ENCODE measurements around the gene NRN1L.

The NRN1L gene

GRCh38 chr16:67872131-67872630 lies 12.5 kb upstream of the NRN1L start:
- Histone ChIP-seq H3K4me3 (ENCODE audit: low read length in 2 of 2) (peak overlapping the region; percentile 83 to 93), H3K36me3 (ENCODE audit: control insufficient read depth in 2 of 2, insufficient read depth in 2 of 2, low read length in 2 of 2) (peaks cover 38 to 41% of the 10 kb centered on the region in 2 donors), H3K9ac (ENCODE audit: low read depth in 1 of 2, low read length in 2 of 2) (peak overlapping the region; percentile 87 to 88), H3K27me3 (ENCODE audit: control insufficient read depth in 2 of 2, insufficient read depth in 2 of 2, low read length in 2 of 2) (no peaks in the 10 kb centered on the region), H3K9me3 (ENCODE audit: control insufficient read depth in 2 of 2, low read length in 2 of 2) (no peaks in the 10 kb centered on the region), H3K4me1 (ENCODE audit: control insufficient read depth in 2 of 2, insufficient read depth in 2 of 2, low read length in 2 of 2) (peaks cover 18 to 22% of the 10 kb centered on the region in 2 donors), H3K27ac (ENCODE audit: low read depth in 2 of 2, low read length in 2 of 2) (peak overlapping the region; percentile 75 to 80)

DNA sequence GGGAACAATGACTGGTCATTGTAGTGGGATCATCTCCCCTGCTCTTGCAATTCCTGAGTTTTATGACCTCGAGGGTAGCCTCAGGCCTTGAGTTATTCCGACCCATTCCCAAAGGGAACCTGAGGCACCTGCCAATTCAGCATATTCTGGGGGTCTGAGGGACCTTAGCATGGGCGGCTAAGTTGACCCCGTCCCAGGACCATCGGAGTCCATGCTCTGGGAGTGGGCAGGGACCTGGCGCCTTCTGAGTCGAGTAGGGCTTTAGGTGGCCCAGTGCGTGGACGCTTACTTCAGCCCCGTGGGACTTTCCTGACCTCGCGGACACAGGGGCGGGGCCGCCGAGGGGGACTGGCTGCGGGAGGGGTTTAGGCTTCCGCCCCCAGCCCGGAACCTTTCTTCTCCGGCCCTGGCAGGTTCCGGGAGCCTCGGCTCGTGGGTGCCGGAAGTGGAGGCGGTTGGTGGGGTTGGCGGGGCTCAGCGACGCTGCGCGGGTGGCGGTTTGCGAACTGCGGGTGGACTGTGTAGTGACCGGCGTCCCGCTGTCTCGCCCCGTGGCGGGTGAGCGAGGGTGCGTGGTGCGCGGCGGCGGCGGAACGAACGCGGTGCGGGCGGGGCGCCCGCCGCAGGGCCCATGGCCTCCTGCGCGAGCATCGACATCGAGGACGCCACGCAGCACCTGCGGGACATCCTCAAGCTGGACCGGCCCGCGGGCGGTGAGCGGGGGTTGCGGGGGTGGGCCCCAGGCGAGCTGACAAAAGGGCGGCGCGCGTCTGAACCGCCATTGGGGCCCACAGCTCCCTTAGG lies 11.9 kb upstream of the NRN1L start, which contains the start of gene EDC4:
TSS of gene EDC4 (plus strand) at position 422 of the 804 bp plus-strand sequence. CDS start at position 632, 210 bp downstream.
- Histone ChIP-seq H3K36me3 (ENCODE audit: control insufficient read depth in 2 of 2, insufficient read depth in 2 of 2, low read length in 2 of 2) (peaks cover 41 to 44% of the 10 kb centered on the region in 2 donors), H3K27ac (ENCODE audit: low read depth in 2 of 2, low read length in 2 of 2) (peak within 1 kb of the TSS; percentile 75 to 80), H3K9me3 (ENCODE audit: control insufficient read depth in 2 of 2, low read length in 2 of 2) (no peaks in the 10 kb centered on the region), H3K4me3 (ENCODE audit: low read length in 2 of 2) (peak within 1 kb of the TSS; percentile 83 to 93), H3K27me3 (ENCODE audit: control insufficient read depth in 2 of 2, insufficient read depth in 2 of 2, low read length in 2 of 2) (no peaks in the 10 kb centered on the region), H3K9ac (ENCODE audit: low read depth in 1 of 2, low read length in 2 of 2) (peak within 1 kb of the TSS; percentile 87 to 88), H3K4me1 (ENCODE audit: control insufficient read depth in 2 of 2, insufficient read depth in 2 of 2, low read length in 2 of 2) (peaks cover 18 to 22% of the 10 kb centered on the region in 2 donors)

GRCh38 chr16:67873435-67874370 lies 11.0 kb upstream of the NRN1L start:
- Histone ChIP-seq H3K9me3 (ENCODE audit: control insufficient read depth in 2 of 2, low read length in 2 of 2) (no peaks in the 10 kb centered on the region), H3K4me1 (ENCODE audit: control insufficient read depth in 2 of 2, insufficient read depth in 2 of 2, low read length in 2 of 2) (peaks cover 18 to 22% of the 10 kb centered on the region in 2 donors), H3K4me3 (ENCODE audit: low read length in 2 of 2) (peak overlapping the region; percentile 83 to 93), H3K9ac (ENCODE audit: low read depth in 1 of 2, low read length in 2 of 2) (peak overlapping the region; percentile 87 to 88), H3K27me3 (ENCODE audit: control insufficient read depth in 2 of 2, insufficient read depth in 2 of 2, low read length in 2 of 2) (no peaks in the 10 kb centered on the region), H3K36me3 (ENCODE audit: control insufficient read depth in 2 of 2, insufficient read depth in 2 of 2, low read length in 2 of 2) (peaks cover 42 to 44% of the 10 kb centered on the region in 2 donors), H3K27ac (ENCODE audit: low read depth in 2 of 2, low read length in 2 of 2) (peak overlapping the region; percentile 75 to 80)

GRCh38 chr16:67874372-67874771 lies 10.3 kb upstream of the NRN1L start:
- Histone ChIP-seq H3K27ac (ENCODE audit: low read depth in 2 of 2, low read length in 2 of 2) (peak overlapping the region; percentile 75 to 80), H3K4me1 (ENCODE audit: control insufficient read depth in 2 of 2, insufficient read depth in 2 of 2, low read length in 2 of 2) (peaks cover 18 to 22% of the 10 kb centered on the region in 2 donors), H3K36me3 (ENCODE audit: control insufficient read depth in 2 of 2, insufficient read depth in 2 of 2, low read length in 2 of 2) (peaks cover 46 to 48% of the 10 kb centered on the region in 2 donors), H3K9ac (ENCODE audit: low read depth in 1 of 2, low read length in 2 of 2) (peak overlapping the region in 1 of 2 donors; percentile 88), H3K9me3 (ENCODE audit: control insufficient read depth in 2 of 2, low read length in 2 of 2) (no peaks in the 10 kb centered on the region), H3K27me3 (ENCODE audit: control insufficient read depth in 2 of 2, insufficient read depth in 2 of 2, low read length in 2 of 2) (no peaks in the 10 kb centered on the region), H3K4me3 (ENCODE audit: low read length in 2 of 2) (peak overlapping the region; percentile 83 to 93)

GRCh38 chr16:67877064-67877463 lies 7.6 kb upstream of the NRN1L start:
- no peak overlapping the region for H3K27ac ChIP-seq (ENCODE audit: low read depth in 2 of 2, low read length in 2 of 2)
- H3K4me3 ChIP-seq (ENCODE audit: low read length in 2 of 2), result no peak overlapping the region
- H3K36me3 ChIP-seq (ENCODE audit: control insufficient read depth in 2 of 2, insufficient read depth in 2 of 2, low read length in 2 of 2), result peaks cover 62 to 64% of the 10 kb centered on the region in 2 donors
- H3K27me3 ChIP-seq (ENCODE audit: control insufficient read depth in 2 of 2, insufficient read depth in 2 of 2, low read length in 2 of 2), result no peaks in the 10 kb centered on the region
- H3K4me1 ChIP-seq (ENCODE audit: control insufficient read depth in 2 of 2, insufficient read depth in 2 of 2, low read length in 2 of 2), result peaks cover 18 to 22% of the 10 kb centered on the region in 2 donors
- H3K9ac ChIP-seq (ENCODE audit: low read depth in 1 of 2, low read length in 2 of 2), result no peak overlapping the region
- no peaks in the 10 kb centered on the region for H3K9me3 ChIP-seq (ENCODE audit: control insufficient read depth in 2 of 2, low read length in 2 of 2)

DNA sequence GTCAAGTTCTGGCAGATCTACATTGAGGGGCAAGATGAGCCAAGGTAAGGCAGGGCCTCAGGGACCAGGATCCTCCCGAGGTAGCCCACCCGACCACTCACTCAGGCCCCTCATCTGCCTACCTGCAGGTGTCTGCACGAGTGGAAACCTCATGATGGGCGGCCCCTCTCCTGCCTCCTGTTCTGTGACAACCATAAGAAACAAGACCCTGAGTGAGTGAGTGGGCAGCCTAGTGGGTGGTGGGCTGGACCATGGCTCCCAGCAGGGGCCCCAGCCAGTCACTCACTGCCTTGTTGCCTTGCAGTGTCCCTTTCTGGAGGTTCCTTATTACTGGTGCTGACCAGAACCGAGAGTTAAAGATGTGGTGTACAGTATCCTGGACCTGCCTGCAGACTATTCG lies 6.5 kb upstream of the NRN1L start:
- peaks cover 73 to 75% of the 10 kb centered on the region in 2 donors for H3K36me3 ChIP-seq (ENCODE audit: control insufficient read depth in 2 of 2, insufficient read depth in 2 of 2, low read length in 2 of 2)

DNA sequence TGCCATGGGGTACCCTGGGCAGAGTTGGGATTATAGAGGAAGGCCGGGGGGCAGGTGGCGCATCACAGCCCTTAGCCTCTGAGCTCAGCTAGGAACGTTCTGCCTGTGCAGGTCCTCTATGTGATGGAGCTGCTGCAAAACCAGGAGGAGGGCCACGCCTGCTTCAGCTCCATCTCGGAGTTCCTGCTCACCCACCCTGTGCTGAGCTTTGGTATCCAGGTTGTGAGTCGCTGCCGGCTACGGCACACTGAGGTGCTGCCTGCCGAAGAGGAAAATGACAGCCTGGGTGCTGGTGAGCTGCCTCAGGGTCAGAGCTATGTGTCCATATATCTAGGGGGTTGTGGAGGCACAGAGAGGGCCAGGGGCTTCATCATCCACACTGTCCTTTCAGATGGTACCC lies 5.8 kb upstream of the NRN1L start:
- peaks cover 79% of the 10 kb centered on the region in 2 donors for H3K36me3 ChIP-seq (ENCODE audit: control insufficient read depth in 2 of 2, insufficient read depth in 2 of 2, low read length in 2 of 2)
- no peaks in the 10 kb centered on the region for H3K27me3 ChIP-seq (ENCODE audit: control insufficient read depth in 2 of 2, insufficient read depth in 2 of 2, low read length in 2 of 2)

More for the DNA sequence above, 6.5 kb upstream of the NRN1L start:
- H3K4me3 ChIP-seq (ENCODE audit: low read length in 2 of 2), result no peak overlapping the region
- H3K4me1 ChIP-seq (ENCODE audit: control insufficient read depth in 2 of 2, insufficient read depth in 2 of 2, low read length in 2 of 2), result peaks cover 16 to 24% of the 10 kb centered on the region in 2 donors
- H3K9ac ChIP-seq (ENCODE audit: low read depth in 1 of 2, low read length in 2 of 2), result no peak overlapping the region
- no peaks in the 10 kb centered on the region for H3K27me3 ChIP-seq (ENCODE audit: control insufficient read depth in 2 of 2, insufficient read depth in 2 of 2, low read length in 2 of 2)
- H3K27ac ChIP-seq (ENCODE audit: low read depth in 2 of 2, low read length in 2 of 2), result no peak overlapping the region
- no peaks in the 10 kb centered on the region for H3K9me3 ChIP-seq (ENCODE audit: control insufficient read depth in 2 of 2, low read length in 2 of 2)

GRCh38 chr16:67879462-67879861 lies 5.2 kb upstream of the NRN1L start:
- H3K36me3 ChIP-seq (ENCODE audit: control insufficient read depth in 2 of 2, insufficient read depth in 2 of 2, low read length in 2 of 2), result peaks cover 83% of the 10 kb centered on the region in 2 donors
- H3K27ac ChIP-seq (ENCODE audit: low read depth in 2 of 2, low read length in 2 of 2), result no peak overlapping the region
- no peaks in the 10 kb centered on the region for H3K27me3 ChIP-seq (ENCODE audit: control insufficient read depth in 2 of 2, insufficient read depth in 2 of 2, low read length in 2 of 2)
- no peaks in the 10 kb centered on the region for H3K9me3 ChIP-seq (ENCODE audit: control insufficient read depth in 2 of 2, low read length in 2 of 2)
- H3K4me3 ChIP-seq (ENCODE audit: low read length in 2 of 2), result no peak overlapping the region
- no peak overlapping the region for H3K9ac ChIP-seq (ENCODE audit: low read depth in 1 of 2, low read length in 2 of 2)
- peaks cover 8 to 13% of the 10 kb centered on the region in 2 donors for H3K4me1 ChIP-seq (ENCODE audit: control insufficient read depth in 2 of 2, insufficient read depth in 2 of 2, low read length in 2 of 2)

More for the DNA sequence above, 5.8 kb upstream of the NRN1L start:
- Histone ChIP-seq H3K9me3 (ENCODE audit: control insufficient read depth in 2 of 2, low read length in 2 of 2) (no peaks in the 10 kb centered on the region), H3K9ac (ENCODE audit: low read depth in 1 of 2, low read length in 2 of 2) (no peak overlapping the region), H3K4me3 (ENCODE audit: low read length in 2 of 2) (no peak overlapping the region), H3K27ac (ENCODE audit: low read depth in 2 of 2, low read length in 2 of 2) (no peak overlapping the region), H3K4me1 (ENCODE audit: control insufficient read depth in 2 of 2, insufficient read depth in 2 of 2, low read length in 2 of 2) (peaks cover 14 to 20% of the 10 kb centered on the region in 2 donors)

- Histone ChIP-seq H3K9ac (ENCODE audit: low read depth in 1 of 2, low read length in 2 of 2) (no peak overlapping the region), H3K9me3 (ENCODE audit: control insufficient read depth in 2 of 2, low read length in 2 of 2) (no peaks in the 10 kb centered on the region), H3K27ac (ENCODE audit: low read depth in 2 of 2, low read length in 2 of 2) (no peak overlapping the region), H3K4me3 (ENCODE audit: low read length in 2 of 2) (no peak overlapping the region), H3K36me3 (ENCODE audit: control insufficient read depth in 2 of 2, insufficient read depth in 2 of 2, low read length in 2 of 2) (peaks cover 83 to 84% of the 10 kb centered on the region in 2 donors), H3K27me3 (ENCODE audit: control insufficient read depth in 2 of 2, insufficient read depth in 2 of 2, low read length in 2 of 2) (no peaks in the 10 kb centered on the region), H3K4me1 (ENCODE audit: control insufficient read depth in 2 of 2, insufficient read depth in 2 of 2, low read length in 2 of 2) (peaks cover 7 to 9% of the 10 kb centered on the region in 2 donors)
Observed at GRCh38 chr16:67879936-67880335, 4.7 kb upstream of the NRN1L start.

Measured in mucosa of rectum (tissue), 2 donors.